T47D (cell line): ENCODE results near the gene TNFRSF6B.
"Not testable (repeated sequence)": the region's sequence is repeated elsewhere in the genome, so short reads cannot be mapped to it uniquely, and the experiment has no call there.

Experiments
- DNase-seq, 2 experiments: peaks; one replicate each; pipeline versions ENCODE4 v3.0.0 to v3.0.0-alpha.2; 2011 to 2012; ENCODE audit warnings: low read depth in 1 of 2, low spot score in 1 of 2
- JUND ChIP-seq: IDR thresholded peaks from 2 replicates; pipeline ENCODE4 v1.6.1; 2012; ENCODE audit warnings: low read depth
- in situ Hi-C: cut with HindIII; loops from 2 replicates; pipeline ENCODE4 v1.10.0; 2016; ENCODE audit warnings: low sequenced_read_pairs, low pct_unique_long_range_greater_than_20kb

Gene TNFRSF6B

GRCh38 chr20:63696628-63697356 is at the start of gene TNFRSF6B:
Gene TNFRSF6B (plus strand): TSS chr20:63696652. CDS start chr20:63696768, 116 bp downstream.
- in situ Hi-C loops, result no loop called here
- no peak for TF ChIP-seq JUND
- no peak for DNase-seq

- DNase-seq, result no peak
- no peak for TF ChIP-seq JUND
- in situ Hi-C loops, result no loop called here
Measured at GRCh38 chr20:63648190-63648589, 48.3 kb upstream of the TNFRSF6B start.

- in situ Hi-C loops, result no loop called here
- DNase-seq, result no peak
- no peak for TF ChIP-seq JUND
Measured at GRCh38 chr20:63648895-63649589, 47.4 kb upstream of the TNFRSF6B start.

DNA sequence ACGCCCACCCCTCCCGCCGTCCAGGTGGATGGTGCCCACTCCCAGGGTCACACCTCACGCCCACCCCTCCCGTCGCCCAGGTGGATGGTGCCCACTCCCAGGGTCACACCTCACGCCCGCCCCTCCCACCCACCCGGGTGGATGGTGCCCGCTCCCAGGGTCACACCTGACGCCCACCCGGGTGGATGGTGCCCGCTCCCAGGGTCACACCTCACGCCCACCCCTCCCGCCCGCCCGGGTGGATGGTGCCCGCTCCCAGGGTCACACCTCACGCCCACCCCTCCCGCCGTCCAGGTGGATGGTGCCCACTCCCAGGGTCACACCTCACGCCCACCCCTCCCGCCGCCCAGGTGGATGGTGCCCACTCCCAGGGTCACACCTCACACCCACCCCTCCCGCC is 46.0 kb upstream of the TNFRSF6B start:
- DNase-seq, in situ Hi-C loops: not testable (repeated sequence)

DNA sequence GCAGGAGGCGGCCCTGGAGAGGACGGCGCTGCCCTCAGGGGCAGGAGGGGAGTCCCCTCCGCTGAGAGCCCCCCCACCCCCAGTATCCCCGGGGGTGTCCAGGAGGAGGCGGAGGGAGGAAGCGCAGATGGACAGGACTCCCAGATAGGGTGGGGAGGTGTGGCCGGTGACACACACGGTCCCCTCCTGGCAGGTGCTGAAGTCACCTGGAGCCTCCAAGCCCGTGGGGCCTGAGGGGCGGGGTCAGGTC is 44.6 kb upstream of the TNFRSF6B start:
- peak in 1 of 2 experiments; percentile 47 for DNase-seq
- TF ChIP-seq JUND, result no peak
- in situ Hi-C loops, result no loop called here

- TF ChIP-seq JUND, result no peak
- in situ Hi-C loops, result no loop called here
- no peak for DNase-seq
Measured at GRCh38 chr20:63652192-63652980, 44.1 kb upstream of the TNFRSF6B start.

DNA sequence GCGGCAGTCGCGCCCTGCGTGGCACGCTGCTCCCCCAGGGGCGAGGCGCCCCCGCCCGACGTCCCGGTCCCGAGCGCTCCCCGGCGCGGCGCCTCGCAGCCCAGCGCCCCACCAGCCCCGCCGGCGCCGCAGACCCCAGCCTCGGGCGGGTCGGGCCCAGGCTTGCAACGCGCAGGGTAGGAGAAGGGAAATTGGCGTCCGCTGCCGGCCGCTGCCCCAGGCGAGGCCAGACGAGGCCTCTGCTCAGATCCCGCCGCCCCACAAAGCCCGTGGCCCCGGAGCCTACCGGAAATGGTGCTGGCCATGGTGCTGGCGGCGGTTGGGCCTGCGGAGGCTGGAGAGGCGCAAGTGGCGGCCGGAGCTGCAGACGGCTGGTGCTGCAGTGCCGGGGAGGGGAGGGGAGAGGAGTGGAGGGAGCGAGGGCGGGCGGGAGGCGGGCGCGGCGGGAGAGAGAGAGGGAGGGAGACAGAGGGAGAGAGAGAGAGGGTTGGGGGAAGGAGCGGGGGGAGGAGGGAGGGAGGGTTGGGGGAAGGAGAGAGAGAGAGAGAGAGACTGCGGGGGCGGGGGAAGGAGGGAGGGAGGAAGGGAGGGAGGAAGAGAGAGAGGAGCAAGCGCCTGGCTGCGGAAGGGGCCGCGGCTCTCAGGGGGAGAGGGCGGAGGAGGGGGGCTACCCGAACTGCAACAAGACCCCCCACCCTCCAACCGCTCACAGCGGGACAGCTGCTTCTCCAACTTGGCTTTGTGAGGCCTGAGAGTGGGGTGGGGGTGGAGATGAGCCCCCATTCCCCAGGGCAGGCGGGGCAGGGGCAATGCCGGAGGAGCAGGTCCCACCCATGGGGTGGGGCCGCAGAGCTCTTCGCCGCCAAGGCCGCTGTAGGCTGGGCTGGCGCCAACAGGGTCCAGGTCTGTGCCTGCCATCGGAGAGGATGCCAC is 43.1 kb upstream of the TNFRSF6B start, which contains the start of gene STMN3:
TSS of gene STMN3 (minus strand) at position 384 of the 933 bp plus-strand sequence. CDS start at position 305, 79 bp downstream.
- DNase-seq, result peak; percentile 93 to 94
- no peak for TF ChIP-seq JUND

DNA sequence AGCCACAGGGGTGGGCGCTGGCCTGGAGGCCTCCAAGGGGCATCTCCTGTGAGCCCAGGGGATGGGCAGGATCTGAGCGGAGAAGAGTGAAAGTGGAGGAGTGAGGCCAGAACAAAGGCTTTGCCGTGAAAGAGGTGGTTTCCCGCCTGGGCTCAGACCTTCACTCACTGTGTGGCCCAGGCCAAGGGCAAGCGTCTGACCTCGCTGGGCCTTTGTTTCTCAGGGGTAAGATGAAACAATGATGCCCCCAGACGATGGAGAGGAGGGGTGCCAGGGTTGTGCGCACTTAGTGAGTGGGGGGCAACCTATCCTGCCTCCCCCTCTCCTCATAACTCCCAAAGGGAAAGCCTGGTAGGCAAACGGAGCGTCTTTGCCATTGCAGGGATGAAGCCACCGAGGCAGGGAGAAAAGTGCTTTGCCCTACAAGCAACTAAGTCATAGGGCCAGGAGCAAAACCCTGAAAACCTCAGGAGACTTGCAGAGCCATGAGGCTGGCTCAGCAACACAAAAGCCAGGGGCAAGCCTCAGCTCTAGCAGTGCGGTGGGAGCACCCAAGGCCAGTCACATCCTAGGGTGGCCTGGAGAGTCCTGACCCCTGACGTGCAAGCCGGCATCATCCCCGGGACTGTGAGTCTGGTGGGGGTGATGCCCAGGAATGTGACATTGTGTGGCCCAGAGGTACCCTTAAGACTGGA is 42.3 kb upstream of the TNFRSF6B start:
- no peak for TF ChIP-seq JUND
- in situ Hi-C loops, result no loop called here
- no peak for DNase-seq

More for the DNA sequence above, 43.1 kb upstream of the TNFRSF6B start, which contains the start of gene STMN3:
- in situ Hi-C loops, result no loop called here

DNA sequence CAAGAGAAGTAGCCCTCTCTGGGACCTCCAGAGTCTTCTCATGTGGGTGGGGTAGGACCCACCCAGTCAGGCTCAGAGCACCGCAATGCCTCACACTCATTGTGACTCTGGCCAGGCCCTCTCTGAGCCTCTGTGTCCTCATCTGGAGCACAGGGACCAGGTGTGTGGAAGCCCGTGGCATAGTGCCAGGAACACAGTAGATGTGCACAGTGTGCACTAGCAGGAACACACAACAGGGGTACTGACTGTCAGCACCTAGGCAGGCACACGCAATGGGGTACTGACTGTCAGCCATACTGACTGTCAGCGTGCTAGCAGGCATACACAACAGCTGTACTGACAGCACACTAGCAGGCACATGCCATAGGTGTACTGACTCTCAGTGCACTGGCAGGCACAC is 41.2 kb upstream of the TNFRSF6B start:
- no peak for TF ChIP-seq JUND
- in situ Hi-C loops, result no loop called here
- DNase-seq, result no peak

DNA sequence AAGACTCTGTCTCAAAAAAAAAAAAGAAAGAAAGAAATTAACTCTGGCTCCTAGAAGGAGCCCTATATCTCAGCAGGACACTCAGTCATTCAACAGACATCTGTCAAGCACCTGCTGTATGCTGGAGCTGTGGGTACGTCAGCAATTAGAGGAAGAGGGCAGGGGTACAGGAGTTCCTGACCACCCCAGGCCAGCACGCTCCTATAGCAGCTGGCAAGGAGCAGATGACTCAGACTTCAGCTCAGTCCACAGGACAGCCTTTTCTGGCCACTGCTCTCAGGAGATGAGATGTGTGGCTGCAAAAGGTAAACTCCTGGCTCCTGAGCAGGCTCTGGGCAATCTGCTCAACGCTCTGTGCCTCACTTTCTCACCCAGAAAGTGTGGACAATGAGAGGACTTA is 40.0 kb upstream of the TNFRSF6B start:
- no peak for TF ChIP-seq JUND
- in situ Hi-C loops, result no loop called here
- no peak for DNase-seq

DNA sequence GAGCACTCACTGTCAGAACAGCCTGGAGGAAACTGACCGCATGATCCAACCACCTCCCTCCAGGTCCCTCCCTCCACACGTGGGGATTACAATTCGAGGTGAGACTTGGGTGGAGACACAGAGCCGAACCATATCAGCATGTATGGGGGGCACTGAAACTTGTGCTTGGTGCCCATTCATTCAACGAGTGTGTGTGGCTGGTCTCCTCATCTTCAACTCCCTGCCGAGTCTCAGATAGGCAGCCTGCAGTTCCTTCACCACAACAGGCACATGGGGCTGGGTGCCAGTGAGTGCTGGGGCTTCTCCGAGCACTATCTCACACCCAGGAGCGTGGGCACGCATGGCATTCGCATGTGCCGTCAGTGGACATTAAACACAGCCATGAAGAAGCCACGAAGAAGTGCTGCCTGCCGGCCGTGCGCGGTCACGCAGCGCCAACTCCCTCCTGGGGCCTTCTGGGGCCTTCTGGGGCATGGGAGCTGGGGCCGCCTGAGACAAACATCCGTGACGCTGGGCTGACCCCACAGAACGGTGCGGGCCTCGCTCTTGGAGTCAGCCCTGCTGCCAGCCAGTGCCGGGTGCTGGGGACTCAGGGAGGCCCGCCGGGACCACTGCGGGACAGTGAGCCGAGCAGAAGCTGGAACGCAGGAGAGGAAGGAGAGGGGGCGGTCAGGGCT is 39.1 kb upstream of the TNFRSF6B start:
- in situ Hi-C loops, result no loop called here
- no peak for DNase-seq
- TF ChIP-seq JUND, result no peak
